Stimulated activated CD8-positive, alpha-beta memory T cell treated with anti-CD3 and anti-CD28 coated beads, Interleukin-7, amount 100 ng/mL, for 1 hour (primary cell): ENCODE data around the gene SLC6A6.
"Not testable (repeated sequence)": the region's sequence is repeated elsewhere in the genome, so short reads cannot be mapped to it uniquely, and the experiment has no call there.

Source experiments
- DNase-seq, 2 donors: peaks; one replicate each; pipeline ENCODE4 v3.0.0-alpha.2; 2020; ENCODE audit warnings: low read depth in 2 of 2

Gene SLC6A6

DNA sequence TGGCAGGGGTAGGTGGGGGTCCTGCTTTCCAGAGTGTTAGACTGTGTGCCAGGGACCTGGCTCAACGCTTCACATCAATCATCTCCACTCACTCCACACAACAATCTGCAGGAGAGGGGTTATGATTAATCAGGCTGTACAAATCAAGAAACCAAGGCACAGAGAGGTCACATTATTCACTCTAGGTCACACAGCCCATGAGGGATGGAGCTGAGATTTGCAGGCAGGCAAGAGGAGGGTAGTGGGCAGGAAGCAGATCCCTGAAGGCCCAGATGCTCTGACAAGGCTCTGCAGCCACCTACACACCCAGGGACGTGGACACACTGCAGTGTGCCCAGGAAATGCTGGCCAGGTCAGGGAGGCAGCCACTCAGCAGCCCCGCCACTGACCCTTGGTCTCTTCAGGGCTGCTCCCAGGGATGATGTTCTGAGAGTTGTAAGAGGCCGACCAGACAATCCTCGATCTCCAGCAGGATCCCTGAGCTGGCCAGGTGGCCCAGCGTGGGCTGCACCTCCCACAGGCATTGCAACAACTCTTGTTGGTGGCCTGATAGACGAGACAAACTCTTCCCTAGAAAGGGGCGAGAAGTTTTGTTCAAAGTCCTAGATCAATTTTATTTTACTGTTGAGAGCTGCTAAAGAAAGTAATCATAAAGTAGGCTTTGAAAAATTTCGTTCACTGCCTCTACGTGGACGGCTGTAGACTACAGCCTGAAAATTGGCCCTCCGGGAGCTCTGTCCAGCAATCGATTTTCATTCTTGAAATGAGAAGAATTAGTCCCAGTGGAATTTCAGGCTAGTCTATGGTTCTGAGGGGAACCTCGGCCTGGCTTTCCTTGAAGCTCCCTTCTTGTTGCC, 4.2 kb upstream of the SLC6A6 start:
- no peak for DNase-seq

DNA sequence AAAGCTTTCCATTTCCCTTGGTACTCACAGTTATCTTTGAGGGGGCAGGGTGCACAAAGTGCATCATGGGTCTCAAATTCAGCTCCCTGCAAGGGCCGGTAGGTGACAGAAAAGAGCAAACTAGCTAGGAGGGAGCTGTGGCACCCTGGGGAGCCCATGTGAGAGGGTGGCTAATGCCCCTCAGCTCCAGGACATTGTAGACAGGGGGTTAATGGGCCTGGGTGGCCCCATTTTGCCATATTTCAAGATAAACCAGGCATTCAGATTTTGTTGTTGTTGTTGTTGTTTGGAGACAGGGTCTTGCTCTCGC, 3.7 kb upstream of the SLC6A6 start:
- no peak for DNase-seq

DNA sequence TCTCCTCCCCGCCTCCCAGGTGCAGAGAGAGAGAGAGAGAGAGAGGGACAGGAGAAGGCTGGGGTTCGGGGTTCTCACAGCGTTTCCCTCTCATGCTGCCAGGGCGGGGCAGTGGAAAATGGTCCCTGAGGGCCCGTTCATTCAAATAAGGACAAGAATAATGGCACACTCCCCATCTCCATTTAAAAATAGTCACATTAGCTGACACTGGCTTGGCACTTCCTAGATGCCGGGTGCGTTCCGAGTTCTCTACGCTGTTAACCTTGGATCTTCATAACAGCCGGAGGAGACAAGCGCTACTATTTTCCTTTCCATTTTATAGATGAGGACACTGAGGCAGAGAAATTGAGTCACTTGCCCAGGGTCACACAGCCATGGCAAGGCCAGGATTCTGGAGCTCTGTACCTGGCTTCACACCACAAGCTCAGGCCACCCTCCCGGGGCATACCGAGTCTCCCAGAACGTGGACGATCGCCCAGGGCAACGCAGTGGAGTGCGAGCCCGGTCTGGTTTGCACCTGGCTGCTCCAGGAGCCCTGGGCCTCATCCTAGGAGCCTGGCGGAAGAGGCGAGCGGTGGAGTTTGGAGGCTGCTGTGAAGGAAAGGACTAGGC, 608 bp upstream of the SLC6A6 start:
- DNase-seq = no peak

DNA sequence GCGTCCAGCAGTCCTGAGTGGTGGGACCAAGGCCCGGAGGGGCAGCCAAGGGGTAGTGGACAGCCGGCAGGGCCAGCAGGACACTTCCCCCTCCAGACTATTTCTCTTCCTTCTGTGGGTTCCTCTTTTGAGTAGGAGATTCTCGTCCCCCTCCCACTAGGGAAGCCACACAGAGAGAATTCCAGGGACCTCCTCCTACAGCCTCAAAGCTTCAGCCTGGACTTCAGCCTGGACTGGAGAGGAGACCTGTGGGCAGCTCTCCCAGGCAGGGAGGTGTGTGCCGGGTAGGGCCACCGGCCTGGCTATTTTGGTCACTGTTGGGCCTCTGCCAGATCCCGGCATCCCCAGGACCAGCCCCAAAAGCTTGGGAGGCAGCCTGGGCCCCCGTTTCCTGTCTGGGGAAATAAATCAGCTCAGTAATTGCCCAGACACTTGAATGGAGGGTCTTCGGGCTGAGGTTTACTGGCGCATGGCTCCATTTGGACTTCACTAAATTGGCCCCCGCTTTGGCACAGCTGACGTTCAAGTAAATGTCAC, 1.3 kb downstream of the SLC6A6 start:
- DNase-seq = no peak

DNA sequence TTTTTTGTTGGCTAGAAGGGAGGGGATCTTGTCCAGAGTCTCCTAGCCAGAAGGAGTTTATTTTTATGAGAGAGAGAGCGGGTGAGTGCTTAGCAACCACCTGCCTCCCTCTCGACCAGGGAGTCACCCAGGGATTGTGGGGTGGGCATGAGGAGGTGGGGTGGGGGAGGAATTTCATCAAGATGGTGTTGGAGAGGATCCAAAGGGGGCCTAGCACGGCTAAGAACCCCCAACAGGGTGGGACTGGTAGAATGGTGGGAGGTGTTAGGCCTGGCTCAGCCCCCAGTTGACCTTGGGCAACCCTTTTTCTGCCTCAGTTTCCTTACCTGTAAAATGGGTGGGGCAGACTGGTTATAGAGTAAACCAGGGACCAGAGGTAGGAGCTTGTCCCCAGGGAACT, 1.8 kb downstream of the SLC6A6 start:
- no peak for DNase-seq

DNA sequence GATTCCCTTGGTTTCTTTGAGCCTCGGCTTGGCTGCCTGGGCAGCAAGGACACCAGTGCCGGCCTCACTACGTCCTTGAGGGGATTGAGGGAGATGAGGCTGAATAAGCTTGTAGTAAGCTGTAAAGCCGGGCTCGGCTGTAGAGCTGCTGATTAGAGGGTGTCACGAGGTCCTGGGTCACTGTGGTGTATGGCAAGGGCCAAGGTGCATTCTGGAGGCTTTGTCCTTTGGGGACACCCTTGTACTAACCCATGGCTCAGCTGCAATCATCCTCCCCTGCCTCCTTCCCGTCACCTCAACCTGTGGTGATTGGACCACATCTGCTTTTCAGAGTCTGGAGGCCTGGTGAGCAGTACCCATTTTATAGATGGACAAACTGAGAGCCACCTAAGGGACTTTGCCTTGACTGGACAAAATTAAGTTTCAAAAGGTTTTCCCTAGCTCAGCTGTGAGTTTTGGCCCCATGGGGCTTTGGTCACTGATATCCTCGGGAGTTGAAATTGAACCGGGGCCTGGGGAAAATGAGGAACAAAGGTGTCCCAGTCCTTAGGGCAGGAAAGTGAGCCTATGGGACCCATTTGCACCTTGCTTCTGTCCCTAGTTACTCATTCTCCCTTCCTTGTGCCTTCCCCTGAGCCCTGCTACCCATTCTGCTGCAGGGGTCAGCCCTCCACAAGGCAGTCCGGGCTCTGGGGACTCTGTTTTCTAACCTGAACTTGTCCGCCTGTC, 2.4 kb downstream of the SLC6A6 start:
- DNase-seq = no peak

DNA sequence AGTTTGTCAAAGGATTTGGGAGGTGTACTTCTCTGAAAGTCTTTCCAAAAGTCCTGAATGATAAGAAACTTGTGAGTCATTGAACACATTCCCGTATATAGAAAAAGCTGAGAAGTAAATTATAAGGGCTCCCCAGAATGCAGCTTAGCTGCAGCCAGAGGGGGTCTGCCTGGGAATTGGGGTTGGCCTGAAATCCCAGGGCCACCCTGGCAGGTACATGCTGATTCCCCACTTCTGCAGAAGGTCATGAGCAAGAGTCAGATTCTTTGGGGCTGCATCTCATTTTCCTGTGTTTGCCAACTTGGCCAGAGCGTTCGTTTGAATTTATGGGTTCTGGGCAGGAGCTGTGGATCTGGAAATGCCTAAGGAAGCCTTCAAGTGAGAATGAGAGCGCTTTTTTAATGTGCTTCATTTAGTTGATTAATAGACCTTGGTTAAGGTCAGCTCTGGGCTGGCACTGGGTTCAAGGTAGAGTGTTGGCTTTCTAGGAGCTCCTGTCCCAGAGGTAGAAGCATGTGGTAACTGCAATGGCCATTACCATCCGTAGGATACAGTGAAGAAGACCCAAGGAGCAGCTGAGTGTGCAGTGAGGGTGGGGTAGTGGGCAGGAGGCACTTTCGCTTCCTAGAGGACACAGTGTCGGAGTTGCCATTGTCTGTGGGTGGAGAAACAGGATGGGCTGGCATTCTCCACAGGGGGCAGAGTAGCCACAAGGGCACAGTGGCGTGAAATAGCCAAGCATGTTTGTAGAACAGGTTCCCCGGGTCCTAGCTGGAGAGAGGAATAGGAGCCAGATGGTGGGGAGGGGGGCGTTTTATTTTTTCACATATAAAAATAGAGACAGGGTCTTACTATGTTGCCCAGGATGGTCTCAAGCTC, 3.2 kb downstream of the SLC6A6 start:
- DNase-seq = no peak

DNA sequence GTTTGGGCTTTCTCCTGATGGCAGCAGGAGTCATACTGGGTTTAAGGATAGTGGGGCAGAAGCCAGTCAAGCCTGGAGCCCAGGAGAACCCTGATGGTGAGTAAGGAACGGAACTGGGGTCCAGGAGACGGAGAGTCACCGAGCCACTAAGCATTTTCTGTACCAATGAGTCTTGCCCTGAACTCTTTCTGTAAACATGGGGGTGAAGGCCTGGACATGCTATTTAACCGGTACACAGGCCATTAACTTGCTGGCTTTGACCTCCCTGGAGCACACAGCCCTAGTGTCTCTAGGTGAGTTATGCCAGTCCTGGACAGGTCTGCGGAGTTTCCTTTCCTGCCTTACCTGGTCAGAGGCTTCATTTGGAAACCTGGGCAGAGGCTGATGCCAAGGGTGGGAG, 3.9 kb downstream of the SLC6A6 start:
- no peak for DNase-seq

DNA sequence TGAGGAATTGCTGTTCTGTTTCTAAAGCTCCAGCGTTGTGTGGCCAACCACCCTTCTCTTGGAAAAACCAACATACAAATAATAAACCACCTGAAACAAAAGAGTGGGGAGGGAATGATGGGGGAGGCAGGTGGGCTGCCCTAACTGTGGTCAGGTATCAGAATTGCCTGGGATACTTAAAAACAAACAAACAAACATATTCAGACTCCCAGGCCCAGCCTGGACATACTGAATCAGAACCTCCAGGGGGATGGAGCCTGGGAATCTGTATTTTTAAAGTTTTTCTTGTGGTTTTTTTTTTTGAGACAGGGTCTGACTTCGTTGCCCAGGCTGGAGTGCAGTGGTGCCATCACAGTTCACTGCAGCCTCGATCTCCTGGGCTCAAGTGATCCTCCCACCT, 4.4 kb downstream of the SLC6A6 start:
- no peak for DNase-seq

DNA sequence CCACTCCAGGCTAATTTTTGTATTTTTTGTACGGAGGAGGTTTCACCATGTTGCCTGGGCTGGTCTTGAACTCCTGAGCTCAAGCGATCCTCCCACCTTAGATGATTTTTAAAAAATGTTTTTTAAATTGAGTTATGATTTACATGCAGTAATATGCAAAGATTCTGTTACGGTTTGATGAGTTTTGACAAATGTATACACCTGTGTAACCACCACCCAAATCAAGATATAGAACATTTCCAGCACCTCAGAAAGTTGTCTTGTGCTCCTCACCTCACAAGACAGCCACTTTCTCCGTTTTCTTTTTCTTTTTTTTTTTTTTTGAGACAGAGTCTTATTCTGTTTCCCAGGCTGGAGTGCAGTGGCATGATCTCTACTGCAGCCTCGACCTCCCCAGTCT, 4.8 kb downstream of the SLC6A6 start:
- no peak for DNase-seq

DNA sequence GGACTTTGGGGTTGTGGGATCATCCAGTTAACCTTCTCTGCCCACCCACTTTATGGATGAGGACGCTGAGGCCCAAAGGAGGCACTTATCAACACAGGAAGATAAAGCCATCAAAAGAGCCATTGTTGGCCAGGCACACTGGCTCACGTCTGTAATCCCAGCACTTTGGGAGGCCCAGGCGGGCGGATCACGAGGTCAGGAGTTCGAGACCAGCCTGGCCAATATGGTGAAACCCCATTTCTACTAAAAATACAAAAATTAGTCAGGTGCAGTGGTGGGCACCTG, 7.3 kb downstream of the SLC6A6 start:
- not testable (repeated sequence) for DNase-seq

DNA sequence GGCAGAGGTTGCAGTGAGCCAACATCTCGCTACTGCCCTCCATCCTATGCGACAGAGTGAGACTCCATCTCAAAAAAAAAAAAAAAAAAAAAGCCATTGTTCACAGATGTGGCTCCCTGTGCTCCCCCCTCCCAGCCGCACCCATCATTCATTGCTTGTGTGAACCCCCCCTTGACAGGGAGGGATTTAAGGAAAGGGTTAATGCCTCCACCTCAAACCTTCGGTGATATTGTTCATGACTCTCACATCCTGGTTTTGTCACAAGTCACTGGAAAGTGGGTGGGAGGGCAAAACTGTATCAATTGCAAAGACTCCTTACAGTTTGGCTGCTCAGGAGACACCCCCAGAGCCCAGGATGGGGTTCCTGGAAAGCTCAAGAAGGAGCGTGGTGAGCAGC, 7.7 kb downstream of the SLC6A6 start:
- DNase-seq = no peak

DNA sequence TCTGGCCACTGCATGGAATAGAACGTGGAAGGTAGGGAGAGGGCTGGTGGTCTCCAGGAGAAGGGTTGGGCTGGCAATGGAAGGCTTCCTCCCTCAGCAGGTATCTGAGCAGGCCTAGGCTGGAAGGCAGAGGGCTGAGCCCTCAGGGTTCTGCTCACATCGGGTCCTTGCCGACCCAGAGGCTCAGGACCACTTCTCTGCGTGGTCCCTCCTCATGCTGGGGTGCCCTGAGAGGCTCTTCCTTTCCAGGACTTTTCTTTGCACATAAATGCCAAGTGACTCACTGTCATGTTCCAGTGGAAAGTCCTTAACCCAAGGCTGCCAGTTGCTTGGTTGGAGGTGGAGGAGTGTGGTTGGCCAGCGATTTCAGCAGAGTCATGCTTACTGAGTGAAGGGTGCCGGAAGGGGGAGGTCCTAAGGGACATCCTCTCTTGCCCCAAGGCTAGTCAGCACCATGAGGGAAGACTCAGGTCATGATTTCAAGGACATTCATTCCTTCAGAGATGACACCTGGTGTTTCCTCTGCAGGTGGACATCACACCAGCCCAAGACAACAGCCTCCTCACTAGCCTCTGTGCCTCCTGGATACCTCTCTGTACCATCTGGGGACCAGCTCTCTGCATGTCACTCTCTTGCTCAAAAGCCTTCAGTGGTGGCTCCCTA, 8.2 kb downstream of the SLC6A6 start:
- no peak for DNase-seq

DNA sequence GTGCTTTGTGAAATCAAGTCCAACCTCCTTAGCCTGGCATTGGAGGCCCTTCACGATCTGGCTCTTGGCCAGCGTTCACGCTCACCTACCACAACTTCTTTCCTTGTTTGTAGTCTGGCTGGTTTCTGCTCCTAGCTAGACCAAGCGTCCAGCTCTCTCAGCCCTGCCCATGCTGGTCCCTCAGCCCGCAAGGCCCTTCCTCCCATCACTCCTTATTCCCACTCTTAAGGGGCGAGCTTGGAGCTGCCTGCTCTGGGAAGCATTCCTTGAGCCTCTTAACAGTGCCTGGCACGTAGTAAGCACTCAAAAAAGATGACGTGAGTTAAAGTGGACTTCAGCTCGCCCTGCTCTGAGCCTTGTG, 8.7 kb downstream of the SLC6A6 start:
- DNase-seq = no peak

DNA sequence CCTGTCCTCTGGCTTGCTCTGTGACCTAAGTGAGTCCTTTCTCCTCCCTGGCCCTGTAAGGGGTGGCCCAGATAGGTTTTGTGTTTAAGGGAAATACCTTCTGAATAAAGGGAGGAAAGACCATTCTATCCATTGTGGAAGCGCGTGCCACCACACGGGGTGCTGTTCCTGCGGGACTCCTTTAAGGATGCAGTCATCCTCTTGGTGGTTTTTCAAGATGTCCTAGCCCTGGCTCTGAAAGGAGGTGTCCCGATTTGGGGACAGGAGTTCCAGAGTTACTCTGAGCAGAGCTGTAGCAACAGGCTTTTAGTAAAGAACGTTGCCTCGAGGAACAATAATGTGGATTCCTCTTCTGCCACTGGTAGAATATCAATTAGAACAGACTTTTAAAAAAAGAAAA, 9.6 kb downstream of the SLC6A6 start:
- no peak for DNase-seq

DNA sequence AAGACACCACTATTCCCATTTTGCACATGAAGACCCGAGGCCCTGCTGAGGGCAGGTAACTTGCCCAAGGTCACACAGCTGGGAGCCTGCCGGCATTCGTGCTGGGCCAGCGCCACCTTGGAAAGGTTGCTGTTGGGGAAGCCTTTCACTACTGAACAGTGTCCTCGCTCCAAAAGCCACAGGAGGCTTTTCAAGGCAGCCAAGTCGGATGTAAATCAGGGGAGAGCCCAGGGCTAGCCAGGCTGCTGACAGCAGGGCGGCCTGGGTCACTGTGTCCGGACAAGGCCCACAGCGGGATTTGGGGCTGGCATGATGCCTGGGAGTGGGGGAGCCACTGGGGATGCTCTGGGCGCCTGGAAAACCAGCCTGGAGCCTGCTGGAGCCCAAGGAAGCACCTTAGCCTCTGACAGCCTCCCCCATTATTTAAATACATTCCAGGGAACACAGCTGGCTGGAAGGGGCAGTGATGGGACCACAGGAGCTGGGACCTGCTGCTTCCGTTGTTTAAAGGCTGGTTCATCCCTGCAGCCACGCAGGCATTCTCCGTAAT, 10.5 kb downstream of the SLC6A6 start:
- DNase-seq = no peak

DNA sequence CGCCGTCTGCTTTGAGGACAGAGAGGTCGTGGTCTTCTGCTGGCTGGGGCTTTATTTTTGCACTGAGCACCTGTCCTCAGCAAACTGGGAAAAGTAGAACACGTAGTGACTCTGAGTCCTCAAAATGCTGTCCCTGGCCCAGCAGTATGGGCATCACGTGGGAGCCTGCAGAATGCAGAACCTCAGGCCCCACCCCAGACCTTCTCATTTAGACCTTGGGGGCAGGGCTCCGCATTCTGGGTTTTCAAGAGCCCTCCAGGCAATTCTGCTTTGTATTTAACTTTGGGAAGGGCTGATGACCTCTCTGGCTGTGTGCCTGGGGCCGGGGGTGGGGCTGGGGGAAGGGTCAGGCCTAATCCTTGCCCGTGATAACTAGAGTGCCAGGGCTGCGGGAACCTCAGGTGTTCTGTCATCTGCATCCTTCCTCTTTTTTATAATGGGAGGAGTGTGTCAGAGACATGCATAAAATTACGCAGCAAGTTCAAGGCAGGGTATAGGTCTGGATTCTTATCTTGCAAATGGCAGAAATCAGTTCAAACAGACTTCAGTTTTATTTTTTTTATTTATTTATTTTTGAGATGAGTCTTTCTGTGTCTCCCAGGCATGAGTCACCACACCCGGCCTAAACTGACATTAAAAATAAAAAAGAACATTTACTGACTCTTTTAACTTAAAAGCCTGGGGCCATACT, 11.1 kb downstream of the SLC6A6 start:
- no peak for DNase-seq

DNA sequence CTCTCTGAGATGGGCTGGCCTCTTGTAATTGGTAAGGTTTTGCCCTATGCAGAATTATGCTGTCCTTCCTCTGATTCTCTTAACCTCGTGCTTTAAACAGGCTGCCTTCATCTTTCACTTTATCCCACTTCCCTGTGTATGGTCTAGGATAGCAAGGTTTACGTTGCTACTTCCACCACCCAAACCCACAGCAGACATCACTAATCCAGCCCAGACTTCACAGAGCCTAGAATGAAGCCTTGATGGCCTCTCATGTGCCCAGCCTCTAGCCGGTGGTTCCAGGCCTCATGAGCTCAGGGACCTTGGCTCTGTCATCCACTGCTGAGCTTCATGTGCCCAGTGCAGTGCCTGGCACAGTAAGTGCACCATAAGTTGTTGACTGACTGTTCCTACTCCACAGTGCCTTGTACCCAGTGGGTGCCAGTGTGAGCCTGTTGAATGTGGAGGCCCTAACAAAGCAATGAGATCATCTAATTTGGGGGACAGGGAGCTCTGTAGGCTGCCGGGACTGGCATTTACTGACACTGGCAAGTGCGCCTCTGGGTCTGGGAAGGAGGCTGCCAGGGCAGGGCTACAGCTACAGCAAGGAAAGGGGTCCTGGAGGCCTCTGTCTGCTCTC, 12.5 kb downstream of the SLC6A6 start:
- DNase-seq = no peak

DNA sequence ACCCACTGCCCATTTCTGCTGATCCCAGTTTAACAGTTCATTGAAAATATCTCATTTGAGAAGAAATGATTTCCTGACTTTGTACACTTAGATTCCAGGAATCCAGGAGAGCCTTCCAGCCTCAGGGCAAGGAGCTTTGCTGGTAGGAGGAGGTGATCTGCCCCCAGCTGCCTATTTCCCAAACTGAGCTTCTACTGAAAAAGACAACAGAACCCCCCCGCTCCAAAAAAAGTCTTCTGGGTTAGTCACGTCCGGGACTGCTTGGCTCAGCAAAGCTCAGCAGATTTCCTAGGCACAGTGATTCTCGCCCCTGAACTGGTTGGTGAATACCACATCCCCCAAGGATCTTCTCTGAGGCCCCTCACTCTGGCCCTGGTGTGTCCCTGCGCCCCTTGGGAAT, 13.1 kb downstream of the SLC6A6 start:
- DNase-seq = no peak

DNA sequence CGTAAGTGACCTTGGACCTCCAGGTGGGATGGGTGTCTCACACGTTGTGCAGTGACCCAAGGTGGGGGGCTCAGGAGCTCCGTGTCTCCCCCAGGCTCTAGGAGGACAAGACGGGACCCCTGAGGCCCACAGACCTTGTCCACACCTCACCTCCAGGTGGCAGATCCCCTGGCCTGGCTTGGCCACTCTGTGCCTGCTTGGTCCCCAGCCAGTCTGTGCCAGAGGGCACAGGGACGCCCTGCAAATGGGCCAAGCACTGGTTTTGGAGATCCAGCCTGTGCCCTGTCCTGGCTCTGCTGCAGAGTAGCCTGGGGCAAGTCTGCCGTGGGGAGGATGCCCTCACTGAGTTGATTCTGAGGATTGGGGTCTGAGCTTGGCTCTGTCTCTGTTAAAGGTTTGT, 14.0 kb downstream of the SLC6A6 start:
- no peak for DNase-seq
